IMR-90 (cell line): ENCODE results near the gene MSI2. TPM values are rescaled to one million over a fixed set of nuclear protein-coding genes. Genes with fewer than 3 reads are reported as not detected.

Source experiments
- ATAC-seq: fragments of 200-7000 bp; cut with Tn5 transposase; 2 replicates; pipeline ENCODE4 v1.9.1; 2020; ENCODE audit warnings: low read depth, mild to moderate bottlenecking, moderate library complexity
- BruUV-seq: library from RNA; stranded (reverse); fragments of 400-500 nt; replicated peaks from 2 replicates; lab custom pipeline; 2021; lab: Mats Ljungman, UMichigan
- CTCF ChIA-PET: fragments of 300-600 bp; formaldehyde crosslinking; extraction: SDS; loops from one replicate; lab custom pipeline; 2021; ENCODE audit warnings: antibody characterized with exemption; lab: Yijun Ruan, JAX
- POLR2A ChIA-PET: fragments of 300-600 bp; sonication (Branson Sonifier 250); formaldehyde crosslinking; loops from one replicate; lab custom pipeline; 2022; ENCODE audit warnings: antibody characterized with exemption; ENCODE audit not compliant: unreplicated experiment; lab: Charles Lee
- DNase-seq: peaks from one replicate; pipeline ENCODE4 v3.0.0; 2013
- H2AFZ ChIP-seq: replicated peaks from 2 replicates; pipeline ENCODE3; 2013; ENCODE audit warnings: low read length, mild to moderate bottlenecking; ENCODE audit not compliant: poor library complexity
- H2AK5ac ChIP-seq: 2 replicates; pipeline ENCODE4 v1.6.1; 2013; ENCODE audit warnings: low read depth, low read length, inconsistent platforms
- H2AK9ac ChIP-seq: replicated peaks from 2 replicates; pipeline ENCODE3; 2013; ENCODE audit warnings: mild to moderate bottlenecking, low read depth, low read length, moderate library complexity; ENCODE audit not compliant: poor library complexity
- H2BK120ac ChIP-seq: 2 replicates; pipeline ENCODE4 v1.6.1; 2013; ENCODE audit warnings: low read depth, low read length, inconsistent platforms
- H2BK15ac ChIP-seq: 3 replicates; pipeline ENCODE4 v1.6.1; 2013; ENCODE audit warnings: low read depth, low read length, inconsistent platforms
- H2BK20ac ChIP-seq: 2 replicates; pipeline ENCODE4 v1.6.1; 2013; ENCODE audit warnings: low read depth, mild to moderate bottlenecking, inconsistent platforms, low read length, moderate library complexity
- H2BK5ac ChIP-seq: 2 replicates; pipeline ENCODE4 v1.6.1; 2013; ENCODE audit warnings: mild to moderate bottlenecking, low read depth, low read length, inconsistent platforms; ENCODE audit not compliant: poor library complexity, severe bottlenecking
- H3K14ac ChIP-seq: replicated peaks from 2 replicates; pipeline ENCODE4 v1.6.1; 2013; ENCODE audit warnings: low read depth, low read length, inconsistent platforms
- H3K18ac ChIP-seq: 2 replicates; pipeline ENCODE4 v1.6.1; 2013; ENCODE audit warnings: low read depth, low read length, control low read depth
- H3K23ac ChIP-seq: 2 replicates; pipeline ENCODE4 v1.6.1; 2013; ENCODE audit warnings: low read depth, low read length, inconsistent platforms
- H3K27ac ChIP-seq: 2 replicates; pipeline ENCODE4 v1.5.1; 2013; ENCODE audit warnings: mild to moderate bottlenecking, control low read depth, low read length; ENCODE audit not compliant: insufficient read depth
- H3K27me3 ChIP-seq: 2 replicates; pipeline ENCODE4 v1.6.1; 2013; ENCODE audit warnings: low read length; ENCODE audit not compliant: control insufficient read depth, insufficient read depth
- H3K36me3 ChIP-seq: 2 replicates; pipeline ENCODE4 v1.6.1; 2013; ENCODE audit warnings: low read length, mixed read lengths; ENCODE audit not compliant: control insufficient read depth, insufficient read depth
- H3K4ac ChIP-seq: 2 replicates; pipeline ENCODE4 v1.6.1; 2013; ENCODE audit warnings: low read depth, low read length, inconsistent platforms
- H3K4me1 ChIP-seq: 2 replicates; pipeline ENCODE4 v1.6.1; 2013; ENCODE audit warnings: low read length, mixed read lengths; ENCODE audit not compliant: control insufficient read depth, insufficient read depth
- H3K4me2 ChIP-seq: 2 replicates; pipeline ENCODE4 v1.6.1; 2013; ENCODE audit warnings: low read depth, mild to moderate bottlenecking, control low read depth, low read length, moderate library complexity
- H3K4me3 ChIP-seq: 2 replicates; pipeline ENCODE4 v1.5.1; 2013; ENCODE audit warnings: low read depth, mild to moderate bottlenecking, control low read depth, low read length, moderate library complexity; ENCODE audit not compliant: insufficient read depth
- H3K56ac ChIP-seq: 2 replicates; pipeline ENCODE4 v1.6.1; 2013; ENCODE audit warnings: low read length, inconsistent platforms; ENCODE audit not compliant: insufficient read depth; ENCODE audit errors: extremely low read depth
- H3K79me1 ChIP-seq, 2 experiments: 2 replicates each; pipeline ENCODE4 v1.6.1; 2013; ENCODE audit warnings: low read length in 2 of 2, inconsistent platforms in 1 of 2, low read depth in 1 of 2
- H3K9ac ChIP-seq: 2 replicates; pipeline ENCODE4 v1.6.1; 2013; ENCODE audit warnings: low read depth, low read length, control low read depth
- H3K9me1 ChIP-seq: 2 replicates; pipeline ENCODE4 v1.6.1; 2013; ENCODE audit warnings: low read length, inconsistent platforms; ENCODE audit not compliant: insufficient read depth
- H3K9me3 ChIP-seq: 2 replicates; pipeline ENCODE4 v1.6.1; 2013; ENCODE audit warnings: low read length; ENCODE audit not compliant: control insufficient read depth, insufficient read depth
- H4K20me1 ChIP-seq: 2 replicates; pipeline ENCODE4 v1.6.1; 2013; ENCODE audit warnings: low read length, inconsistent platforms; ENCODE audit not compliant: insufficient read depth
- H4K5ac ChIP-seq: 2 replicates; pipeline ENCODE4 v1.6.1; 2013; ENCODE audit warnings: mild to moderate bottlenecking, low read depth, low read length, control low read depth
- H4K8ac ChIP-seq, 2 experiments: 2 replicates each; pipeline ENCODE4 v1.6.1; 2013; ENCODE audit warnings: low read depth in 2 of 2, low read length in 2 of 2, control low read depth in 1 of 2, inconsistent platforms in 1 of 2
- H4K91ac ChIP-seq: 2 replicates; pipeline ENCODE4 v1.6.1; 2013; ENCODE audit warnings: low read depth, low read length, inconsistent platforms; ENCODE audit not compliant: insufficient read depth
- BHLHE40 ChIP-seq: fragments of 150-350 bp; IDR thresholded peaks from 2 replicates; pipeline ENCODE4 v1.6.1; 2016; ENCODE audit warnings: mild to moderate bottlenecking, low read depth, low read length
- CEBPB ChIP-seq: IDR thresholded peaks from 2 replicates; pipeline ENCODE4 v1.6.1; 2012; ENCODE audit warnings: low read depth, low read length, improper control_type of control experiment
- CHD1 ChIP-seq: IDR thresholded peaks from 2 replicates; pipeline ENCODE4 v1.6.1; 2012; ENCODE audit warnings: low read depth, low read length, improper control_type of control experiment
- MAFK ChIP-seq: IDR thresholded peaks from 2 replicates; pipeline ENCODE4 v1.6.1; 2012; ENCODE audit warnings: low read depth, low read length, improper control_type of control experiment
- MAZ ChIP-seq: IDR thresholded peaks from 2 replicates; pipeline ENCODE4 v1.6.1; 2012; ENCODE audit warnings: low read depth, mild to moderate bottlenecking, low read length, improper control_type of control experiment, moderate library complexity, borderline replicate concordance
- MXI1 ChIP-seq: IDR thresholded peaks from 2 replicates; pipeline ENCODE4 v1.6.1; 2012; ENCODE audit warnings: low read depth, mild to moderate bottlenecking, low read length, moderate library complexity, borderline replicate concordance
- NFE2L2 ChIP-seq: fragments of 150-350 bp; IDR thresholded peaks from 2 replicates; pipeline ENCODE4 v1.6.1; 2016; ENCODE audit warnings: low read depth, mild to moderate bottlenecking, low read length
- RAD21 ChIP-seq: IDR thresholded peaks from 2 replicates; pipeline ENCODE4 v1.6.1; 2012; ENCODE audit warnings: low read length, improper control_type of control experiment
- RCOR1 ChIP-seq: IDR thresholded peaks from 2 replicates; pipeline ENCODE4 v1.6.1; 2012; ENCODE audit warnings: mild to moderate bottlenecking, low read length, improper control_type of control experiment; ENCODE audit not compliant: insufficient replicate concordance
- RFX5 ChIP-seq: IDR thresholded peaks from 2 replicates; pipeline ENCODE4 v1.8.0; 2012; ENCODE audit warnings: low read depth, mild to moderate bottlenecking, low read length, moderate library complexity
- WGBS, 2 experiments: methylation state at CpG; one replicate each; pipeline versions ENCODE4 v1.1.5 to v1.1.7; 2013; ENCODE audit warnings: missing lambda C conversion rate in 2 of 2; ENCODE audit not compliant: insufficient read length in 1 of 2; ENCODE audit errors: extremely low coverage in 2 of 2; 5-methylcytosine and 5-hydroxymethylcytosine counted together
- dilution Hi-C: fragments of 300-500 bp; cut with HindIII; formaldehyde crosslinking; loops from one replicate; pipeline ENCODE4 v1.14.3; 2018; ENCODE audit warnings: low sequenced_read_pairs; ENCODE audit not compliant: unreplicated experiment
- in situ Hi-C: fragments of 300-500 bp; cut with MboI; formaldehyde crosslinking; loops from 3 replicates; pipeline ENCODE4 v1.14.3; 2019; ENCODE audit warnings: low sequenced_read_pairs, inconsistent platforms, mixed read lengths
- intact Hi-C: fragments of 100-400 bp; cut with micrococcal nuclease; formaldehyde crosslinking; loops from 2 replicates; pipeline ENCODE4 v1.10.0; 2022
- polyA plus RNA-seq, 3 experiments: library from polyadenylated mRNA; depleted of rRNA; stranded (reverse); fragments of >200 nt; gene quantifications; 2 replicates each; pipeline ENCODE4 v1.2.3, GENCODE V29; 2012; ENCODE audit warnings: low replicate concordance in 1 of 3
- total RNA-seq: library from RNA; depleted of rRNA; stranded (reverse); fragments of >200 nt; gene quantifications from 2 replicates; pipeline ENCODE4 v1.2.3, GENCODE V29; 2012

Gene MSI2
- total and polyA plus RNA-seq, 2 of the 4 experiments (the other 2 are of a cell fraction) = 13.0 to 16.0 TPM

GRCh38 chr17:57468932-57469775 is 212.8 kb downstream of the MSI2 start:
- Histone ChIP-seq H4K8ac (no peak overlapping the region), H2AK9ac (no peak overlapping the region), H3K56ac (no peak overlapping the region), H4K5ac (no peak overlapping the region), H2AK5ac (no peak overlapping the region), H3K18ac (no peak overlapping the region), H4K20me1 (peaks cover 16% of the 10 kb centered on the region), H3K27ac (no peak overlapping the region), H3K4me2 (no peak overlapping the region), H3K36me3 (no peaks in the 10 kb centered on the region), H3K23ac (no peak overlapping the region), H3K9me1 (peaks cover 6% of the 10 kb centered on the region; the same call in 1 of the 2 replicates), H4K91ac (no peak overlapping the region), H2AFZ (no peak overlapping the region), H2BK15ac (no peak overlapping the region), H3K79me1 (peaks cover under 1% of the 10 kb centered on the region in 2 experiments; a peak in 1 of 4 replicates), H3K27me3 (no peaks in the 10 kb centered on the region; the same call in 1 of the 2 replicates), H3K9ac (no peak overlapping the region), H3K4ac (no peak overlapping the region; the same call in 1 of the 2 replicates), H2BK5ac (no peak overlapping the region), H3K14ac (no peak overlapping the region), H2BK120ac (no peak overlapping the region), H3K9me3 (no peaks in the 10 kb centered on the region), H3K4me1 (peaks cover 10% of the 10 kb centered on the region), H2BK20ac (no peak overlapping the region), H3K4me3 (no peak overlapping the region)
- POLR2A ChIA-PET = no interaction called here
- BruUV-seq = no TSS peak
- TF ChIP-seq MAZ (no peak), BHLHE40 (no peak), MXI1 (no peak), RAD21 (no peak), NFE2L2 (no peak), RFX5 (no peak), CHD1 (no peak), RCOR1 (no peak), MAFK (no peak), CEBPB (no peak)
- intact Hi-C loops (no loop called here), in situ Hi-C loops (no loop called here), dilution Hi-C loops (no loop called here)
- WGBS, 2 experiments = no CpG with 5 or more reads among the region's 9 CpGs
- no peak for DNase-seq
- ATAC-seq = no peak
- CTCF ChIA-PET = interaction anchor here (1.5 kb wide), 1 partner anchor 225 kb away, joined by 3 read pairs; no protein-coding TSS in a partner anchor
